ENCODE data around the gene ZNF281.

ZNF281 gene

DNA sequence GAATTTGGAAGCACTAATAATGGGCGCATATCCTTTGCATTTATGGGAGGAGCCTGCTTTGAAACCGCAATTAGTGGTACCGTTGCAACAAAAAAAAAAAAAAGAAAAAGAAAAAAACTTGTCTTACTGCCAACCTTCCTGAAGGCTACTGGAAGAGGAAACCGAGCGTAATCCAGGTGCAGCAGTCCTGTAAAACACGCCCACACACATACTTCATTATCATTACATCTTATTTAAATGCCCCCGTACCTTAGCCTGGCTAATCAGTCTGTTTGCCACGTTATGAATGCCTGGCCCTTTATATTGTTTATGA, 686 bp upstream of the ZNF281 start (continued):
- TF ChIP-seq, protein P1, sequence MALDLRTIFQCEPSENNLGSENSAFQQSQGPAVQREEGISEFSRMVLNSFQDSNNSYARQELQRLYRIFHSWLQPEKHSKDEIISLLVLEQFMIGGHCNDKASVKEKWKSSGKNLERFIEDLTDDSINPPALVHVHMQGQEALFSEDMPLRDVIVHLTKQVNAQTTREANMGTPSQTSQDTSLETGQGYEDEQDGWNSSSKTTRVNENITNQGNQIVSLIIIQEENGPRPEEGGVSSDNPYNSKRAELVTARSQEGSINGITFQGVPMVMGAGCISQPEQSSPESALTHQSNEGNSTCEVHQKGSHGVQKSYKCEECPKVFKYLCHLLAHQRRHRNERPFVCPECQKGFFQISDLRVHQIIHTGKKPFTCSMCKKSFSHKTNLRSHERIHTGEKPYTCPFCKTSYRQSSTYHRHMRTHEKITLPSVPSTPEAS (tag by site-specific recombination; IDR thresholded peaks at IDR 0.05) = no peak
- TF ChIP-seq HOXD13 (CRISPR knock-in tag; IDR thresholded peaks at IDR 0.05; ENCODE audit: borderline replicate concordance) (no peak), SCRT1 (tag by site-specific recombination; IDR thresholded peaks at IDR 0.05; ENCODE audit: borderline replicate concordance) (no peak), ZNF140 (tag by site-specific recombination; IDR thresholded peaks at IDR 0.05) (no peak), MZF1 (tag by site-specific recombination; IDR thresholded peaks at IDR 0.05; ENCODE audit: borderline replicate concordance) (no peak), ZNF843 (tag by site-specific recombination; IDR thresholded peaks at IDR 0.05) (no peak), ATF2 (tag by site-specific recombination; IDR thresholded peaks at IDR 0.05; ENCODE audit: low read depth) (no peak), ZNF521 (tag by site-specific recombination; IDR thresholded peaks at IDR 0.05) (no peak), ZNF610 (tag by site-specific recombination; IDR thresholded peaks at IDR 0.05; ENCODE audit: borderline replicate concordance) (no peak), ZNF768 (tag by site-specific recombination; IDR thresholded peaks at IDR 0.05) (no peak), ZNF221 (tag by site-specific recombination; IDR thresholded peaks at IDR 0.05; ENCODE audit: borderline replicate concordance) (no peak), ZNF121 (tag by site-specific recombination; IDR thresholded peaks at IDR 0.05) (no peak), ZNF24 (tag by site-specific recombination; IDR thresholded peaks at IDR 0.05) (no peak; the same call in 1 of the 2 replicates), ZNF19 (tag by site-specific recombination; IDR thresholded peaks at IDR 0.05; ENCODE audit: low read depth) (no peak), ZNF548 (tag by site-specific recombination; IDR thresholded peaks at IDR 0.05) (no peak), ZNF626 (tag by site-specific recombination; IDR thresholded peaks at IDR 0.05) (no peak), ZNF274 (IDR thresholded peaks at IDR 0.05; ENCODE audit: low read length) (no peak), ZNF274 (tag by site-specific recombination; IDR thresholded peaks at IDR 0.05; ENCODE audit: borderline replicate concordance) (no peak), ZNF501 (tag by site-specific recombination; IDR thresholded peaks at IDR 0.05) (no peak; the same call in 1 of the 2 replicates), ZNF558 (tag by site-specific recombination; IDR thresholded peaks at IDR 0.05) (no peak), IKZF3 (tag by site-specific recombination; IDR thresholded peaks at IDR 0.05) (0 out of 2 replicates have a peak, but pooled peaks have one; percentile 9), ZBTB7A (tag by site-specific recombination; IDR thresholded peaks at IDR 0.05; ENCODE audit: low read depth) (no peak), RBAK (tag by site-specific recombination; IDR thresholded peaks at IDR 0.05) (no peak), ZNF664 (tag by site-specific recombination; IDR thresholded peaks at IDR 0.05) (peak; percentile 71), ZNF791 (tag by site-specific recombination; IDR thresholded peaks at IDR 0.05) (no peak), ZNF335 (tag by site-specific recombination; conservative IDR thresholded peaks at IDR 0.05) (no peak), ZNF391 (tag by site-specific recombination; IDR thresholded peaks at IDR 0.05; ENCODE audit: borderline replicate concordance, low read depth) (0 out of 2 replicates have a peak, but pooled peaks have one; percentile 0), ZBTB17 (tag by site-specific recombination; IDR thresholded peaks at IDR 0.05) (peak; percentile 70)
- TF ChIP-seq, protein P2, sequence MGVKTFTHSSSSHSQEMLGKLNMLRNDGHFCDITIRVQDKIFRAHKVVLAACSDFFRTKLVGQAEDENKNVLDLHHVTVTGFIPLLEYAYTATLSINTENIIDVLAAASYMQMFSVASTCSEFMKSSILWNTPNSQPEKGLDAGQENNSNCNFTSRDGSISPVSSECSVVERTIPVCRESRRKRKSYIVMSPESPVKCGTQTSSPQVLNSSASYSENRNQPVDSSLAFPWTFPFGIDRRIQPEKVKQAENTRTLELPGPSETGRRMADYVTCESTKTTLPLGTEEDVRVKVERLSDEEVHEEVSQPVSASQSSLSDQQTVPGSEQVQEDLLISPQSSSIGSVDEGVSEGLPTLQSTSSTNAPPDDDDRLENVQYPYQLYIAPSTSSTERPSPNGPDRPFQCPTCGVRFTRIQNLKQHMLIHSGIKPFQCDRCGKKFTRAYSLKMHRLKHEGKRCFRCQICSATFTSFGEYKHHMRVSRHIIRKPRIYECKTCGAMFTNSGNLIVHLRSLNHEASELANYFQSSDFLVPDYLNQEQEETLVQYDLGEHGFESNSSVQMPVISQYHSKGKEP (tag by site-specific recombination; IDR thresholded peaks at IDR 0.05) = peak; percentile 85
- TF ChIP-seq, protein P3, sequence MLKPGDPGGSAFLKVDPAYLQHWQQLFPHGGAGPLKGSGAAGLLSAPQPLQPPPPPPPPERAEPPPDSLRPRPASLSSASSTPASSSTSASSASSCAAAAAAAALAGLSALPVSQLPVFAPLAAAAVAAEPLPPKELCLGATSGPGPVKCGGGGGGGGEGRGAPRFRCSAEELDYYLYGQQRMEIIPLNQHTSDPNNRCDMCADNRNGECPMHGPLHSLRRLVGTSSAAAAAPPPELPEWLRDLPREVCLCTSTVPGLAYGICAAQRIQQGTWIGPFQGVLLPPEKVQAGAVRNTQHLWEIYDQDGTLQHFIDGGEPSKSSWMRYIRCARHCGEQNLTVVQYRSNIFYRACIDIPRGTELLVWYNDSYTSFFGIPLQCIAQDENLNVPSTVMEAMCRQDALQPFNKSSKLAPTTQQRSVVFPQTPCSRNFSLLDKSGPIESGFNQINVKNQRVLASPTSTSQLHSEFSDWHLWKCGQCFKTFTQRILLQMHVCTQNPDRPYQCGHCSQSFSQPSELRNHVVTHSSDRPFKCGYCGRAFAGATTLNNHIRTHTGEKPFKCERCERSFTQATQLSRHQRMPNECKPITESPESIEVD (tag by site-specific recombination; IDR thresholded peaks at IDR 0.05) = no peak
- TF ChIP-seq, protein P4, sequence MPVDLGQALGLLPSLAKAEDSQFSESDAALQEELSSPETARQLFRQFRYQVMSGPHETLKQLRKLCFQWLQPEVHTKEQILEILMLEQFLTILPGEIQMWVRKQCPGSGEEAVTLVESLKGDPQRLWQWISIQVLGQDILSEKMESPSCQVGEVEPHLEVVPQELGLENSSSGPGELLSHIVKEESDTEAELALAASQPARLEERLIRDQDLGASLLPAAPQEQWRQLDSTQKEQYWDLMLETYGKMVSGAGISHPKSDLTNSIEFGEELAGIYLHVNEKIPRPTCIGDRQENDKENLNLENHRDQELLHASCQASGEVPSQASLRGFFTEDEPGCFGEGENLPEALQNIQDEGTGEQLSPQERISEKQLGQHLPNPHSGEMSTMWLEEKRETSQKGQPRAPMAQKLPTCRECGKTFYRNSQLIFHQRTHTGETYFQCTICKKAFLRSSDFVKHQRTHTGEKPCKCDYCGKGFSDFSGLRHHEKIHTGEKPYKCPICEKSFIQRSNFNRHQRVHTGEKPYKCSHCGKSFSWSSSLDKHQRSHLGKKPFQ (tag by site-specific recombination; IDR thresholded peaks at IDR 0.05) = no peak
- TF ChIP-seq, protein P5, sequence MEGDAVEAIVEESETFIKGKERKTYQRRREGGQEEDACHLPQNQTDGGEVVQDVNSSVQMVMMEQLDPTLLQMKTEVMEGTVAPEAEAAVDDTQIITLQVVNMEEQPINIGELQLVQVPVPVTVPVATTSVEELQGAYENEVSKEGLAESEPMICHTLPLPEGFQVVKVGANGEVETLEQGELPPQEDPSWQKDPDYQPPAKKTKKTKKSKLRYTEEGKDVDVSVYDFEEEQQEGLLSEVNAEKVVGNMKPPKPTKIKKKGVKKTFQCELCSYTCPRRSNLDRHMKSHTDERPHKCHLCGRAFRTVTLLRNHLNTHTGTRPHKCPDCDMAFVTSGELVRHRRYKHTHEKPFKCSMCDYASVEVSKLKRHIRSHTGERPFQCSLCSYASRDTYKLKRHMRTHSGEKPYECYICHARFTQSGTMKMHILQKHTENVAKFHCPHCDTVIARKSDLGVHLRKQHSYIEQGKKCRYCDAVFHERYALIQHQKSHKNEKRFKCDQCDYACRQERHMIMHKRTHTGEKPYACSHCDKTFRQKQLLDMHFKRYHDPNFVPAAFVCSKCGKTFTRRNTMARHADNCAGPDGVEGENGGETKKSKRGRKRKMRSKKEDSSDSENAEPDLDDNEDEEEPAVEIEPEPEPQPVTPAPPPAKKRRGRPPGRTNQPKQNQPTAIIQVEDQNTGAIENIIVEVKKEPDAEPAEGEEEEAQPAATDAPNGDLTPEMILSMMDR (tag by site-specific recombination; IDR thresholded peaks at IDR 0.05) = no peak
